GM18867 (cell line): ENCODE data around the gene ALX1.

Experiments used
- ATAC-seq: cut with Tn5 transposase; IDR thresholded peaks from one replicate; pipeline ENCODE4 v1.9.1; 2021; ENCODE audit warnings: mild to moderate bottlenecking, moderate library complexity; ENCODE audit not compliant: unreplicated experiment

The ALX1 gene

DNA sequence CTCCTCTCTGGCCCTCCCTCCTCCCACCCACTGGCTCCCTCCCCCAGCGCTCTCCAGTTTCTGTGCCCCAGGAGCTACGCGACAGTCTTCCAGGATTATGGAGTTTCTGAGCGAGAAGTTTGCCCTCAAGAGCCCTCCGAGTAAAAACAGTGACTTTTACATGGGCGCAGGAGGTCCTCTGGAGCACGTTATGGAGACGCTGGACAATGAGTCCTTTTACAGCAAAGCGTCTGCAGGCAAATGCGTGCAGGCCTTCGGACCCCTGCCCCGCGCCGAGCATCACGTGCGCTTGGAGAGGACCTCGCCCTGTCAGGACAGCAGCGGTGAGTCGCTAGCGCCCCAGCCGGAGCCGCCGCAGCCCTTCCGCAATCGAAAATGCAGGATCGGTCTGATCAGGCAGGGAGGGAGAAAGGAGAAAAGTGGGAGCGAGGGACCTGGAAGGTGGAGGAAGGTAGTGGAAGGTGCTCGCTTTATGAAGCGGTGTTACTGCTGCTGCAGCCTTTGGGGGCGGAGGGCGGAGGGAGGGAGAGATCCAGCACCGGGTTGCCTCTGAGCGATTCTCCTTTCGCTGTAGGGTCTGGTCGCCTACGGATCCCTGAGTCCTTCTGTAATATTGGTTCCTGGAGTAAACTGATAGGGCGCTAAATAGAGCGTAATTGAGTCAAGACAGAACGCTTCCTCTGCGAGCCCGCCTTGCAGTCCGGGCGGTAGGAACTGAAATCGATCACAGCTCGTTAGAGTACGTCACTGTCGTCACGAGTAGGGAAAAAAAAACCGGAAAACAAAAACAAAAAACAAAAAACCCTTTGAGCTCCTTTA lies at the start of gene ALX1:
ALX1 (plus strand) TSS at position 56 of the 819 bp plus-strand sequence; CDS start at position 98, 42 bp downstream.
- peak; percentile 86 for ATAC-seq

DNA sequence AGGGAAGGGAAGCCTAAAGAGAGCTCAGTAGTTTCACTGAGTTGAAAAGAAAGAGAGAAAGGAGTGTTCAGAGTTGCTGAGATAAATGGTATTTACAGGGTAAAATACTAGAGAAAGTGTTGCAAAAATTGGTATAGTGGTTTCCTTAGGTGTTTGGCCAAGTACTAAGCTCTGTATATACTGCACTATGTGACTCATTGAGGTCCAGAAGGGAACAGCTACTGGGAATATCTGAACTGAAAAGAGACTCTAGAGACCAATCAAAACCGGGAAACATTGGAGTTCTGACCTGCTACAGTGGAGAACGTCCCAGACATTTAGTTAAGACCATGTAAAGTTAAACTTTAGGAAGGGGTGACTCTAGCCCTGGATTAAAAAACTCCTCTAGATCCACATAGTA lies 42.7 kb upstream of the ALX1 start:
- ATAC-seq = no peak

DNA sequence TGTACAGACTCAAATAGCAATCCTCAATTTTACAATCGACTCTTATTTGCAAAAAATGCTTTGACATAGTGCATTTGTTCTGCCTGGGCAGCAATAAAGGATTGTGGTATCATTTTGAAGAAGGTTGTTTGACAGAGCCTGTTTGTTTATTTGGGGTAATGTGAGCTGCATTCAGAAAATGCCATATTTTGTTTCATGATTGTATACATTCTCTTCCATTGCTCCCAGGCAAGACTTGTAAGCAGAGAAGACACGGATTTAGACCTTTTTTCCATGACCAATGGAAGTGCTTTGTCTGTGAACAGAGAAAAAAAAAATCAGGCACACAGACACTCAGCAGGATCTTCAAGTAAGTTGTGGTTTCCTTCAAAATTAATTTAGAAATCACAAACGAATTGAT lies 35.5 kb upstream of the ALX1 start:
- no peak for ATAC-seq

DNA sequence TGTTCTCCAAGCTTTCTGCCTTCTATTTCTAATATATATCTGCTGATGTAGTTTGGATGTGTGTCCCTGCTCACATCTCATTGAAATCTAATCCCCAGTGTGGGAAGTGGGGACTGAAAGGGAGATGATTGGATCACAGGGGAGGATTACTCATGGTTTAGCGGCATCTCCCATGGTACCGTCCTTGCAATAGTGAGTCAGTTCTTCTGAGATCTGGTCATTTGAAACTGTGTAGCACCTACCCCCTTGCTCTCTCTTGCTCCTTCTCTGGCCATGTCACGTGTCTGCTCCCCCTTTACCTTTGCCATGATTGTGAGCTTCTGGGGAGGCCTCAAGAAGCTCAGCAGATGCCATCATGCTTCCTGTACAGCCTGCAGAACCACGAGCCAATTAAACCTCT lies 26.2 kb upstream of the ALX1 start:
- ATAC-seq = no peak

DNA sequence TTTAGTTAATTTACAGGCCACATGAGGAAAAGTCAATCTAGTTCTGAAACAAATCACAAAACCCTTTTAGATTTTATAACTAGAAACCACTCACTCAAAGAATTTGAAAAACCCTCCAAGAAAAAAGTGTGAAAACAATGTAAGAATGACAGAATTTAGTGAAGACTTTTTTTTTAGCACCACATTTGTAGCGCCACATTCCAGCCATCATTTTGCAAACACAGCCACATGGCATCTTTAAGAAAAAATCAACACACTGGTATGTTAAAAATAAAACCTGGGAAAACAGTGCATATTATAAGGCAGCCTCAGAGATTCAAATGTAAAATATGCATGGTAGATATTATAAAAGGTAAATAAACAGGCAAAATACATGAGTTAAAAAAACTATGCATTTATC lies 22.3 kb upstream of the ALX1 start:
- no peak for ATAC-seq

DNA sequence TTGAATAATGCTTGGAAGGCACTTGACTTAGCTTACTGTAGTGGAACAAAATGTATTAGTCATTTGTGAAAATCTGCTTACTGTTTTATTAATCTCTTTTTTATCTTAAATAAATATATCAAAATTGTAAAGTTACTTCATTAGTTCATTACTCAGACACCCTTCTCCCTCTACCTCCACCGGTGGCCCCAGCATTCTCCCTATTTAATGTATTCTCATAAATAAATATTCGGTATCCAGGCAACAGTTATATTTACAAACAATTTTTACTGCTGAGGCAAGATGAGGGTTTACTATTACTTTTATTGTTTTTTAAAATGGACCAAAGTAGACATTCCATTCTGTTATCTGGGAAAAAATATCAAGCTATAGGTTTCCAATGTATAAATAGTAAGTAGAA lies 19.6 kb upstream of the ALX1 start:
- ATAC-seq = no peak

DNA sequence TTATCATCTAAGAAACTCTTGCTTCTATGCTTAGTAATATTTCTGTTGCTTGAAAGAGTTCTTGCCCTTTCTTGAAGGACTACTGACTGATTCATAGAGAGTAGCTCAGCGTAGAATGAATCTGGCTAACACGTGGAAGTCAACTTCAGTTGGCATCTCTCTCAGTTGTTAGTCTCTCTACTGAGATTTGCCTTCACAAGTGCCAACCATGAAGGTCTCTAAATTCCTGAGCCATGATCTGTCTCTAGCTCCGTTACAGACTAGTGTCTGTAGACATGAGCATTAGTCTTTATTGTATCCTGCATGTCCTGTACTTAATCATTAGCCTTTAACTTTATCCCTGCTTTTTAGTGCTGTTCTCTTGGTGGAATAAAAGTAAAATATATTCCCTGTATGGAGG lies 19.1 kb upstream of the ALX1 start:
- no peak for ATAC-seq

DNA sequence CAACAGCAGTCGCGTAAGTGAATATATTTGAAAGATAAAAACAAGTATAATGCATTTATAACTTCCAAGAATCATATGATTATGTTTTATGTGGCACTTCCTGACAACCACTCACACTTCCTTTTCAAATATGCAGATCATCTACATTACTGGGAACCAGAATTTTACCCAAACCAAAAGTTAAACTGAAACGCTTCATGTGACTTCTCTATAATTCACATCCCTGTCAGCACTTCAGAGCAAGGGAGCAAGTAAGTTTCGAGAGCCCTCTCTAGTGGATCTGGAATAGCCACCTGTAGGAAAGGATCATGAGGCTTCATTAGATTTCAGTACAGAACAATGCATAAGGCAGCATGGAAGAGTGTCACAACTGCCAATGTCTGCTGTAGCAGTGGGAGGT lies 13.7 kb upstream of the ALX1 start:
- ATAC-seq = no peak

DNA sequence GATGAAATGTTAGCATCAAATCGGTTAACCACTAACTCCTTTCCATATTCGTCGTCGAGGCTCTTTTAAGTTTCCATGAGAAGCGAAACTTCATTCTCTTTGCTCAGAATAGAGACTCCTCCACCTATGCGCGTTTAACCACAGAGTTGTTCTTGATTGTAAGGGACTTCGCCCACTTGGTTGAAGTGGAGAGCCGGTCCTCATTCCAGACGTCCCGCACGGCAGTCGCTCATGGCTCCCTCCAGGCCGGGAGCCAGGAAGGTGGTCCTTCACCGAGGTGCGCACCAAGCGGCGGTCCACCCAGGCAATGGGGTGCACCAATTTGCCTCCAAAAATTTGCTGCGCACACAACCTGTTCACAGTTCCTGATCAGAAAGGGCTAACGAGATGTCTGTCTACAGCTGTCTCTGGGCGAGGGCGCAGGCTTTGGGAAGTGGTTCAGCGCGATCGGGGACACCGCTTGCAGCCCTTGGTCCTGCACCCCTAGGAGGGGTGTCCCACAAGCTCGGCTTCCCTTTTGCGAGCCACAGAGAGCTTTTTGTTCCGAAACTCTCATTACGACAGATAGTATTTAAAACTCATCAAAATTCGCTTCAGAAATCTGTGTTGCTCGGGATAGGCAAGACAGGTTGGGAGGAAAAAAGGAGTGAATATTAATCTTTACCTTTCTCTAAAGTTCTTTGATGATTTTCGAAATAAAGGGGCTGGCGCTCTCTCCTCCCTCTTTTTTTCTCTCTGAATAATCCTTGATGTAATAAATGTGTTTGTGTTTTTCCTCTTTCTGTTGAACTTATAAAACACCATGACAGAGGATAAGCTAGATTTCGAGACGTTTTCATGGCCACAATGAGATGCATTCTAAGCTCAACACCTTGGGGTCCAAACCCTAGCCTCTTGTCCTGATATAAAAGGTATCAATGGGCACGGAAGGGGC lies 6.4 kb upstream of the ALX1 start:
- peak; percentile 78 for ATAC-seq

DNA sequence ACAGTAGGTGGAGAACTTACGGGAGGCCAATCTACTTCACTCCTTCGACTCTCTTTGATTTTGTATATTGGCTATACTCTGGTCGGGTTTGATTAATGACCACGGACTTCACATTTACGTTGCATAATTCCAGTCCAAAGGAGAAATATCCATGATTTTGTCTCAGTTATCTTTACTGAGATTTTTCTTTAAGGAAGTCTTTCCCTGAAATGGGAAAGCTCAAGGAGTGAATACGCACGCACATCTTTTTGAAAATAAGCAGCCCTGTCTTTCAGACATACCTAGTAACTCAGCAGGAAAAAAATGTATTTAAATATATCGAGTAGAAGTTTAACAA lies 5.7 kb upstream of the ALX1 start:
- ATAC-seq = no peak

DNA sequence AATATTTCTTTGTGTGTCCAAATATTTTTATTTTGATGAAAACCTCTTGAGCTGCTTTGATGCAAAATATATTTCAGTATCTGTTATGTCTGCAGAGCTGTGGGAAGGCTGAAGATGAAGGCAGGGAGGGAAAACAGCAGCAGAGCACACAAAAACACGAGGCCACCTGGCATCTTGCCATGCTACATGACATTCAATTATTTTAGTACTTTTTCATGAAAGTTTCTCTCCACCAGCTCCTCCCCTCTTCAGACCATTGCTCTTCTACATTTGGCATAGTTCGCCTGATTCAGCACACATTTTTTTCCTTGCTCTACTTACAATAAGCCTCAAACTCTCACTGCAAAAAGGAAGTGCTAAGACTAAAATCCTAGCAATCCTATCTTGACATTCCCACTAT lies 4.6 kb upstream of the ALX1 start:
- no peak for ATAC-seq

DNA sequence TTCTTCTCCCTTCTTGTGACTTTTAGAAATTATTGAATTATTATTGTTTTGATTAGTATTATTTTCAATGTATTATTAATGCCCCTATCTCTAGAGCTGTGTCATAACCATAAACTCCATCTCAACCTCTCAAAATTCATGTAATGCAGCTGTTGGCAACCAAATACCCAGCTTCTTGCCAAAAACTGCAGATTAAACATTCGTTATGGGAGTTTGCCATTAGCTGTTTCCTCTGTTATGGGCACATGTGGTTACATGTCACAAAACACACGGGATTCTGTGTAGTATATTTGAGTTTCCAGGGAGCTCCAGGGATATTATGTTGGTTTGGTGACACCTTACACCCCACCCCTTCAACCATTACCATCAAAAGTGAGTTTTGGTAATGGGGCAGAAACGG lies 2.8 kb upstream of the ALX1 start:
- no peak for ATAC-seq

DNA sequence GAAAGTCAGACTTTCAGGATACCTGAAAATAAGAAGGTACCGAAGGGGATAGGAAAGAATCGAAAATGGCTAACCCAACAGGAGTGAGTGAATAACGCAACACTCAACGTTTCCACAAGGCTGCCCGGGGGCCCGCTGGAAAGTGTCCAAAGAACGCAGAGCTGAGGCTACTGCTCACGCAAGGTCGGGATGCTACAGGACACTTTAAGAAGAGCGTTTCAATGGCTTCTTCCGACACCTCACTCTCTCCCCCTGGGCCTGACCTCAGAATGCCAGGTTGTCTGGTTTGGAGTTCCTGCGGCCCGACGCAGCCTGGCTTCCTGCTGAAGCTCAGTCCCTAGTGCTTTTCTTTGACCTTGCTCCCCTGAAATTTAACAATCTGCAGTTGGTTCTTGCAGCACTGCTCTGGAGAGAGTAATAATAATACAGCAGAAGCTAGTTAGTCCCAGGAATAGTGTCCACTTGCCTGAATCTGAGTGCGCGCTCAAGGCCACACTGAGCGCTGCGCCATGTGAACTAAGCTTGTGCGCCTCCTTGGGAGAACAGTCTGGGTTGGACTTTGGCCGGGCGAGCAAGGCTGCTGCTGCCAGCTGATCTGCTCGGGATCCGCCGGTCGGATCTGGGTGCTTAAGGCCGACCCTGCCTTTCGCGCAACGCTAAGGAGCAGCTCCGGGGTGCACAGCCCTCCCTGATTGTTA lies 2.0 kb upstream of the ALX1 start:
- ATAC-seq = no peak

DNA sequence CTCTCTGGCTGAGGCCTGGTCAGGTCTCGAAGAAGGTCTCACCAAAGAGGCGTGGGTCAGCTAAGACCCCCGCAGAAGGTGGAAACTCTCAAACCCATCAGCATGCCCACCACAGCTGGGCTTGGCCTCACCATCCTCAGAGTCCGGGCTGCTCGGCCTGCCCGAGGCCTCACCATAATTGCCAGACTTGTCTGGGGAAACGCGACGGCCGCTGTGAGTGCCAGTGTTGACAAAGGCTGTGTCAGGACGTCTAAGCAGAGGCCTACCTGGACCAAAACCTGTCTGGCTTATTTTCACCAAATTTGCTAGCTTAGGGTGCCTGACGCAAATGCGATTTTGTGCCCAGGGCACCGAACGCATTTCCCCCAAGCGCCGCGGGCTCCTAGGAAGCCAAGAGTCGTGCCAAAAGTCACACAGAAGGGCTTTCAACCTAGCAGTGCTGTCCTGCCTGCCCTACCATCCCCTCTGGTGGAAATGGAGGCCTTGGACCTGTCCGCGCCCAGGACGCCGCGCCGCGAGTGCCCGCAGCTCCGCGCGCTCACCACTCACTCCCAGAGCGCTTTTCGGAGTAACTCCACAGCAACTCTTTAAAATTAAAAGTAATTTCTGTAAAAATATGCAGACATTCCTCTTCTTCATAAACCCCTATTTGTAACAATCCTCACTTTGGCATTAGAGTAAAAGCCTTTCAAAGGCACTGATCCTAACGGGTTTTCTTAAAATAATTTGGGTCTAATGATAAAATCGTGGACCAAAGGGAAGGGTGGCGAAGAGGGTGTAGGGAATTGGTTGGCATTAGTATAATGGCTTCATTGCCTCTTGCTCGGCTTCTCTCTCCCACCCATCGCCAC lies 1.2 kb upstream of the ALX1 start:
- no peak for ATAC-seq

DNA sequence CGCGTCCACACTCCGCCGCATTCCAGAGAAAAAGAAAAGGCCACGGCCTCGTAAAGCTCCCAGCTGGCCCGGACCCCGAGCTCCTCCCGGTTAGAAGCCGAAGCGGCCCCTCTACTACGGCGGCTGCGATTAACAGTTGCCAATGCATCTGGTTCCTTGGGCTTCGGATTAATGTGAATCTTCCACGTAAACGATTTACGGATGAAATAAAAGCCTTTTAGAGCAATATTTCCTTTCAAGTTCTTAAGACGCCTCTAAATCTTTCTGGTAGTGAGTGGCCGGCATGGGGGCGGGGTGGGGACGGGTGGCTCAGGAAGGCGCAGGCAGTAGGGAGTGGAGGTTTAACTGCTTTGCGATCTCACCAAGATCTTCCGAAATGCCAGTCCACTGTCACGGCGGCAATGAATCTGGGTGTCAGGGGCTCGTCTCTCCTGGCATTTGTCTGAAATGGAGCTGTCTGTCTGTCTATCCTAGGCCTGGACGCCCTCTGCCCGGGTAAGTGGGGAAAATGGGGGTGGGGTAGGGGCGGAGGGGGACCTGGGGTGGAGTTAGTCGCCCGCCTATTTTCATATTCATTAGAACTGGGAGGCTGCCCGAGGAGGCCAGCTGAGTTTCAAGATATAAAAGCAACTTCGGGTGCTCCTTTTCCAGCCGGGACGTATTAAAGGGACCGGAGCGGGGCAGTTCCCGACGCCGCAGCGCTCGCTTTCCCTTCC lies 413 bp upstream of the ALX1 start:
- no peak for ATAC-seq

DNA sequence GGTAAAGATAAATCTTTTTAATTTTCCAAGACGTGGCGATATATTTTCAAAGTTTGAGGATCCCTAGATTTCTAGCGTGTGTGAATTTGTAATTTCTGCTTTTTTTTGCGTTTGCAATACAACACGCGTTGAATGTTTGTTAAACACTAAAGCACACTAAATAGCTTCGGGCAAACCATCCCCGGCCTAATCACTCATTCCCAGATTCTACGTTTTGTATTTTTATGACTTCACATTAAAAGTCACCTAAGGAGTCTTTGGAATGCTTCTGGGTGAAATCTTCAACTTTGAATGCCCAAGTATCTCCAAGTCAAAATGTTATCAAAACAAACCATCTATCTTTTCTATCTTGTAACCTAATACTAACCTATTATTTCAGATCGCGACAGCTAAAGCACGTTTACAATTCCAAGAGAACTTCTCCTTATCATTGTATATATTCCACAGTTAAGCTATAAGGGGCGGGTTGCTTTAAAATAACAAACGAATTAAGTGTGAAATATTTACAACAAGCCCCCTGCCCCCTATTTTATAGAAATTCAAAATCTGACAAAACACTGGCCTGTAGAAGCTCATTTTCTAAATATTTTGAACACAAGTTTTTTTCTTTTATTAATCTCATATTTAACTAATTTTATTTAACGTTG lies 1.1 kb downstream of the ALX1 start:
- ATAC-seq = peak; percentile 11

DNA sequence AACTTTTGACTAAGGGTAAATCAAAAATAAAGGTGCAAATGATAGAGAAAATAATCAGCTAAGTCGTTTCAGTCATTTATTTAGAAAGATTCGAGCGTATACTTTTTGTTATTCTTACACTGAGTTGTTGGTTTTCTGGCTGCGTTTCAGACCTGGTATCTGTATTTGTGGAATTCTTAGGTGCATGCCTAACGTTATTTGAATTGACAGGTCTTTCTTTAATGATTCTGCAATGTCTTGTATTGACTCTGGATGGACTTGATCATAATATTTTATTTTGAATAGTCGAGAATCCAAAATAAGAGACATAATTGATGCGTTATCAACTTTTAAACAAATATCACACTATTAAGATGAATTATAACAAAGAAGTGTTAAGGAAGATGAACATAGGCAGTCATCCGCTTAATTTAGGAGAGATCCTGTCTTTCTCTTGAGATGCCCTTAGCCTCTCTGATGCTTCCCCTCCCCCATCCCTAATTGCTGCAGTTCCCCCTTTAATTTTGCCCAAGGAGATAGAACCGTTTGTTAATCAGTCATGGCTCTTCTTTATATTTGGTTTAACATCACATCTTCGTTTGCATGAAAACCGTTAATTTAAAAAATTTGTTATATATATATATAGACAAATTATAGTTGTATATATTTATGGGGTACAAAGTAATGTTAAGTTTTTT lies 1.8 kb downstream of the ALX1 start:
- no peak for ATAC-seq

DNA sequence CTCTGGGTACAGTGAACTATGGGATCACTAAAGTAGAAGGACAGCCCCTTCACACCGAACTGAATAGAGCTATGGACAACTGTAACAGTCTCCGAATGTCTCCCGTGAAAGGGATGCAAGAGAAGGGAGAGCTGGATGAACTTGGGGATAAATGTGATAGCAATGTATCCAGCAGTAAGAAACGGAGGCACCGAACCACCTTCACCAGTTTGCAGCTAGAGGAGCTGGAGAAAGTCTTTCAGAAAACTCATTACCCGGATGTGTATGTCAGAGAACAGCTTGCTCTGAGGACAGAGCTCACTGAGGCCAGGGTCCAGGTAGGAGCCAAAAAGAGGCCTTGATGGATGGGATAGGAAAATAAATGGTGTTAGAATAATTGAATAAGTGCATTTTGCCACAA lies 3.5 kb downstream of the ALX1 start:
- ATAC-seq = no peak

DNA sequence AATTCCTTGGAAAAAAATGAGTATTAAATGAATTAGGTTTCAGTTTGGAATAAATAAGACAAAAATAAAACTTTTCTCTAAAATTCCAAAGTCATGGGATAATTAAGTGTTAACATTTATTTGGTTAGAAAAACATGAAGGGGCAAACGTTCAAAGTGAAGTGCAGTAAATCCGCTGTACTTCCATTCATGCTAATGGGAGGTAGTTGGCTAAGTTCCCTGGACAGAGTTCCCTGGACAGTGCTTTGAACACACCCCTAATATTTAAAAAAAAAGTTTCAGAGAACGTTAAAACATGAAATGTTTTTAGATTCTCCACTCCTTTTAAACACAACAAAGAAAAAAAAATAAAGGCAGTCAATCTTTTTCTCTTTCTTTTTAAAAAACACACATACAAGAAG lies 16.3 kb downstream of the ALX1 start:
- no peak for ATAC-seq
